ENCODE measurements around the gene XRN2. TPM values are rescaled to one million over a fixed set of nuclear protein-coding genes. Genes with fewer than 3 reads are reported as not detected.

Gene XRN2
- total RNA-seq, 1 donor from 2014 or later, result 76.4 TPM

DNA sequence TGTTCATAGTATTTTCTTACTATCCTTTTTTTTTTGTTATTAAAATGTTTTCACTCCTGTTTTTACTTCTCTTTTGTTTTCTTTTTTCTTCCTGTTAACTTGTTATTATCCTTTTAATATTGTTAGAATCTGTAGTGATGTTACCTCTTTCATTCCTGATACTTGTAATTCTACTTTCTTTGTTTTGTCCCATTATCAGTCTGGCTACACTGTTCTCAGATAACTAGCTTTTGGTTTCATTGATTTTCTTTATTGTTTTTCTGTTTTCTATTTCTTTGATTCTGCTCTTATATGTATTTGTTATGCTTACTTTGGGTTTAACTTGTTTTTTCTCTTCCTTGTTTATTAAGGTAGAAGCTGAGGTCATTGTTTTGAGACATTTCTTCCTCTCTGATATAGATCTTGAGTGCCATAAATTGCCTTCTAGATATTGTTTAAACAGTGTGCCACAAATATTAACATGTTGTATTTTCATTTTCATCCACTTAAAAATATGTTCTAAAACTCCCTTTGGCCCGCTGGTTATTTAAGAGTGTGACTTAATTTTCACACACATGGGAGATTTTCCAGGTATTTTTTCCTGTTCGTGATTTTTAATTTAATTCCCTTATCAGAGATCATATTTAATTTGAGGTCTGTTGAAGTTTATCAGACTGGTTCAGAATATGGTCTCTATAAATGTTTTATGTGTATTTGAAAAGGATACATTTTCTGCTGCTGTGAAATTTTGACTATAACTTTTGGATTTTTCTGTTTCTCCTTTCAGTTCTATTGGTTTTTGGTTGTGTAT, 6.7 kb downstream of the XRN2 start:
- TF ChIP-seq, protein P1, sequence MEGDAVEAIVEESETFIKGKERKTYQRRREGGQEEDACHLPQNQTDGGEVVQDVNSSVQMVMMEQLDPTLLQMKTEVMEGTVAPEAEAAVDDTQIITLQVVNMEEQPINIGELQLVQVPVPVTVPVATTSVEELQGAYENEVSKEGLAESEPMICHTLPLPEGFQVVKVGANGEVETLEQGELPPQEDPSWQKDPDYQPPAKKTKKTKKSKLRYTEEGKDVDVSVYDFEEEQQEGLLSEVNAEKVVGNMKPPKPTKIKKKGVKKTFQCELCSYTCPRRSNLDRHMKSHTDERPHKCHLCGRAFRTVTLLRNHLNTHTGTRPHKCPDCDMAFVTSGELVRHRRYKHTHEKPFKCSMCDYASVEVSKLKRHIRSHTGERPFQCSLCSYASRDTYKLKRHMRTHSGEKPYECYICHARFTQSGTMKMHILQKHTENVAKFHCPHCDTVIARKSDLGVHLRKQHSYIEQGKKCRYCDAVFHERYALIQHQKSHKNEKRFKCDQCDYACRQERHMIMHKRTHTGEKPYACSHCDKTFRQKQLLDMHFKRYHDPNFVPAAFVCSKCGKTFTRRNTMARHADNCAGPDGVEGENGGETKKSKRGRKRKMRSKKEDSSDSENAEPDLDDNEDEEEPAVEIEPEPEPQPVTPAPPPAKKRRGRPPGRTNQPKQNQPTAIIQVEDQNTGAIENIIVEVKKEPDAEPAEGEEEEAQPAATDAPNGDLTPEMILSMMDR (IDR thresholded peaks at IDR 0.05; ENCODE audit: unreplicated experiment), result no peak
- H3K4me3 Mint-ChIP-seq (ENCODE audit: unreplicated experiment), result no peak overlapping the region
- H3K4me1 Mint-ChIP-seq (ENCODE audit: unreplicated experiment), result peaks cover 12% of the 10 kb centered on the region
- H3K9me3 Mint-ChIP-seq (ENCODE audit: unreplicated experiment), result no peaks in the 10 kb centered on the region
- no peak for DNase-seq (ENCODE audit: low spot score)
- H3K27ac Mint-ChIP-seq (ENCODE audit: unreplicated experiment), result peak overlapping the region; percentile 0
- peaks cover 2% of the 10 kb centered on the region for H3K27me3 Mint-ChIP-seq (ENCODE audit: unreplicated experiment)
- peaks cover 4% of the 10 kb centered on the region for H3K36me3 Mint-ChIP-seq (ENCODE audit: low read depth, unreplicated experiment)

DNA sequence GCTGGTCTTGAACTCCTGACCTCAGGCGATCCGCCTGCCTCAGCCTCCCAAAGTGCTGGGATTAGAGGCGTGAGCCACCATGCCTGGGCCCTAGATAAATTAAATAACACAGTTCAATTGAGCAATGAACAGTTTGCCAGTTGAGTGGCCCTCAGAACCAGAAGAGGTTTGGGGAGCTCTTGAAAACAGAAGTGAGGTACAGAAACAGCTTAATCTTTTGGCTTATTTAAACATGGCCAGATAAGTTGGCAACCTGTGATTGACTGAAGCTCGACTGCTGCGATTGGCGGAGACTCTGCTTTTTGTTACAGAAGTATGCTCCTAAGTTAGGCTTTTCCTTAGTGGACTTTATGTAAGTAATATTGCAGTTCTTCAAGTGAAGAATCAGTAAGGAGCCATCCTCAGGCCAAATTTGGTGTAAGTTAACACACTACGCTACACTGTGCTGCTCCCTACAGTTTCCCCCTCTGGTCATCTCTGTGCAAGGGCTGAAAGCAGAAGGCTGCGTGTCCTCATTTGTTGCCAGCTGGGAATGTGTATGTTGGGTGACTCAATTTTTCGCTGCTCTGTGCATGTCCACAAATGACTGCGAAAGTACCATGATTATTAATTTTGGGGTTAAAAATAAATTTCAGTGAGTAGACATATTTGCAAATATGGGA, 9.8 kb downstream of the XRN2 start:
- TF ChIP-seq, protein P1 (IDR thresholded peaks at IDR 0.05; ENCODE audit: unreplicated experiment), result no peak
- Mint-ChIP-seq H3K4me3 (ENCODE audit: unreplicated experiment) (no peak overlapping the region), H3K4me1 (ENCODE audit: unreplicated experiment) (peaks cover 8% of the 10 kb centered on the region), H3K36me3 (ENCODE audit: low read depth, unreplicated experiment) (peaks cover 4% of the 10 kb centered on the region), H3K27ac (ENCODE audit: unreplicated experiment) (no peak overlapping the region), H3K9me3 (ENCODE audit: unreplicated experiment) (no peaks in the 10 kb centered on the region), H3K27me3 (ENCODE audit: unreplicated experiment) (peaks cover 1% of the 10 kb centered on the region)
- DNase-seq (ENCODE audit: low spot score), result no peak

DNA sequence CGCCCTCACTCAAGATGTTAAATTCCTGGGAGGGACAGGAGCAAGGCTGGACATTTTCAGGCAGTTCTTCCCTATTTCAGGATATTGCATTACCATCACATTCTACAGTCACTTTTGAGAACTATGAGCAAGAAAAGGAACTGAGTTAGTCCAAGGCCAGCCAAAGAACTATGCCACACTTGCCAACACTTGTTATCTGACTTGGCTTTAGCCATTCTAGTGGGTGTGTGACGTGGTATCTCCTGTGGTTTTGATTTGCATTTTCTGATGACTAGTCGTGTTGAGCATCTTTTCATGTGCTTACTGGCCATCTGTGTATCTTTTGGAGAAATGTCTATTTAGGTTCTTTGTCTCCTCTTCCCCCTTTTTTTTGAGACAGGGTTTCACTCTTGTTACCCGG, 12.0 kb downstream of the XRN2 start:
- H3K36me3 Mint-ChIP-seq (ENCODE audit: low read depth, unreplicated experiment), result no peaks in the 10 kb centered on the region
- no peak overlapping the region for H3K27ac Mint-ChIP-seq (ENCODE audit: unreplicated experiment)
- DNase-seq (ENCODE audit: low spot score), result no peak
- no peaks in the 10 kb centered on the region for H3K9me3 Mint-ChIP-seq (ENCODE audit: unreplicated experiment)
- no peak overlapping the region for H3K4me3 Mint-ChIP-seq (ENCODE audit: unreplicated experiment)
- TF ChIP-seq, protein P1 (IDR thresholded peaks at IDR 0.05; ENCODE audit: unreplicated experiment), result no peak
- peaks cover 1% of the 10 kb centered on the region for H3K27me3 Mint-ChIP-seq (ENCODE audit: unreplicated experiment)
- peaks cover 2% of the 10 kb centered on the region for H3K4me1 Mint-ChIP-seq (ENCODE audit: unreplicated experiment)

DNA sequence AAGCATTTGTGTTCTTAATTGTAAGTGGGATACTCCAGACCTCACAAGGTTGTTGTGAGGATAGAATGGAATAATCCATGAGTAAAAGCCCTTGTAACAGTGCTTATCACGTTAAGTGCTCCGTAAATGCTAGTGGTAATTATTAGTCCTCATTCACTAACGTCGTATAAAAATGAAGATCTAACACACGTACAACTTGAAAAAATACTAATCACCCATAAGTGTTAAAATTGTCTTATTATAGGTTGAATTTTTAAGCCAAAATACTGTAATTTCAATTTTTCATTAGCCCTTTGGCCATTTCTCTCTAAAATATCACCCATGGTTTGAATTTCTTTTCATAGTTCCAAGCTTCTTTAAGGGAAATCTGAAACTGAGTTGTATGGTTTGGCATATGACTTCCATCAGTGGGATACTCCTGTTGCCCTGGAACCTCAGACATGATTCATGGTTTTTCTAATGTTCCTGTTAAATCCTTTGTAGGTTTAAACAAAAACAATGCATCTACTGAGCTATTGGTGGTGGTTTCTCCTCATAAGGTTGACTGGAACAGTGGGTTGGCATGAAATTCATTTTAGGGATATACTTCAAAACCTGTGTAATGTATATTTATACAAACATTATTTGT, 19.1 kb downstream of the XRN2 start:
- DNase-seq (ENCODE audit: low spot score), result no peak
- Mint-ChIP-seq H3K27ac (ENCODE audit: unreplicated experiment) (no peak overlapping the region), H3K4me1 (ENCODE audit: unreplicated experiment) (peaks cover 36% of the 10 kb centered on the region), H3K27me3 (ENCODE audit: unreplicated experiment) (peaks cover 5% of the 10 kb centered on the region), H3K9me3 (ENCODE audit: unreplicated experiment) (no peaks in the 10 kb centered on the region), H3K4me3 (ENCODE audit: unreplicated experiment) (no peak overlapping the region), H3K36me3 (ENCODE audit: low read depth, unreplicated experiment) (no peaks in the 10 kb centered on the region)
- TF ChIP-seq, protein P1 (IDR thresholded peaks at IDR 0.05; ENCODE audit: unreplicated experiment), result no peak
